ENCODE measurements around the gene CPA1.

DNA sequence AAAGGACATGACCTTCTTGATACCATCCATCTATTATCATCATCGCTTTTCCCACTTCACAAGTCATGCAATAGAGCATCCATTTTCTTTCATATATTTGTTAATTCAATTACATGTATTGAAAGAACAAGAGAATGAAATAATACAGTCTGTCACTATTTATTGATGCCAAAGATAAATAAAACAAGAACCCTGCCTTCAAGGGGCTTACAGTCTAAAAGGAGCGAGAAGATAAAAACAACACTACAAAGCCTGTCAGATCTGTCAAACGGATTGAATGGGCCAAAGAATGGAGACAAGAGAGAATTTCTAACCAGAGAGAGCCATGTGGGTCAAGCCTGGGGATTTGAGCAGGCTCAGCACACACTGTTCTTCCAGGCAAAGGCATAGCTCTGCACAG lies 19.8 kb upstream of the CPA1 start:
- TF ChIP-seq, protein P1, sequence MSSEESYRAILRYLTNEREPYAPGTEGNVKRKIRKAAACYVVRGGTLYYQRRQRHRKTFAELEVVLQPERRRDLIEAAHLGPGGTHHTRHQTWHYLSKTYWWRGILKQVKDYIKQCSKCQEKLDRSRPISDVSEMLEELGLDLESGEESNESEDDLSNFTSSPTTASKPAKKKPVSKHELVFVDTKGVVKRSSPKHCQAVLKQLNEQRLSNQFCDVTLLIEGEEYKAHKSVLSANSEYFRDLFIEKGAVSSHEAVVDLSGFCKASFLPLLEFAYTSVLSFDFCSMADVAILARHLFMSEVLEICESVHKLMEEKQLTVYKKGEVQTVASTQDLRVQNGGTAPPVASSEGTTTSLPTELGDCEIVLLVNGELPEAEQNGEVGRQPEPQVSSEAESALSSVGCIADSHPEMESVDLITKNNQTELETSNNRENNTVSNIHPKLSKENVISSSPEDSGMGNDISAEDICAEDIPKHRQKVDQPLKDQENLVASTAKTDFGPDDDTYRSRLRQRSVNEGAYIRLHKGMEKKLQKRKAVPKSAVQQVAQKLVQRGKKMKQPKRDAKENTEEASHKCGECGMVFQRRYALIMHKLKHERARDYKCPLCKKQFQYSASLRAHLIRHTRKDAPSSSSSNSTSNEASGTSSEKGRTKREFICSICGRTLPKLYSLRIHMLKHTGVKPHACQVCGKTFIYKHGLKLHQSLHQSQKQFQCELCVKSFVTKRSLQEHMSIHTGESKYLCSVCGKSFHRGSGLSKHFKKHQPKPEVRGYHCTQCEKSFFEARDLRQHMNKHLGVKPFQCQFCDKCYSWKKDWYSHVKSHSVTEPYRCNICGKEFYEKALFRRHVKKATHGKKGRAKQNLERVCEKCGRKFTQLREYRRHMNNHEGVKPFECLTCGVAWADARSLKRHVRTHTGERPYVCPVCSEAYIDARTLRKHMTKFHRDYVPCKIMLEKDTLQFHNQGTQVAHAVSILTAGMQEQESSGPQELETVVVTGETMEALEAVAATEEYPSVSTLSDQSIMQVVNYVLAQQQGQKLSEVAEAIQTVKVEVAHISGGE (CRISPR knock-in tag; IDR thresholded peaks at IDR 0.05), result no peak
- TF ChIP-seq, protein P2, sequence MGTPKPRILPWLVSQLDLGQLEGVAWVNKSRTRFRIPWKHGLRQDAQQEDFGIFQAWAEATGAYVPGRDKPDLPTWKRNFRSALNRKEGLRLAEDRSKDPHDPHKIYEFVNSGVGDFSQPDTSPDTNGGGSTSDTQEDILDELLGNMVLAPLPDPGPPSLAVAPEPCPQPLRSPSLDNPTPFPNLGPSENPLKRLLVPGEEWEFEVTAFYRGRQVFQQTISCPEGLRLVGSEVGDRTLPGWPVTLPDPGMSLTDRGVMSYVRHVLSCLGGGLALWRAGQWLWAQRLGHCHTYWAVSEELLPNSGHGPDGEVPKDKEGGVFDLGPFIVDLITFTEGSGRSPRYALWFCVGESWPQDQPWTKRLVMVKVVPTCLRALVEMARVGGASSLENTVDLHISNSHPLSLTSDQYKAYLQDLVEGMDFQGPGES (IDR thresholded peaks at IDR 0.05), result no peak
- TF ChIP-seq POLR2AphosphoS2 (IDR thresholded peaks at IDR 0.05; ENCODE audit: low read depth, low read length) (no peak), RFX5 (IDR thresholded peaks at IDR 0.05; ENCODE audit: low read depth, low read length) (no peak), ETV6 (conservative IDR thresholded peaks at IDR 0.05 in 1 of 2, IDR thresholded peaks at IDR 0.05 in 1 of 2; ENCODE audit: borderline replicate concordance in 1 of 2, low read depth in 1 of 2) (no peak)
- TF ChIP-seq, protein P3, sequence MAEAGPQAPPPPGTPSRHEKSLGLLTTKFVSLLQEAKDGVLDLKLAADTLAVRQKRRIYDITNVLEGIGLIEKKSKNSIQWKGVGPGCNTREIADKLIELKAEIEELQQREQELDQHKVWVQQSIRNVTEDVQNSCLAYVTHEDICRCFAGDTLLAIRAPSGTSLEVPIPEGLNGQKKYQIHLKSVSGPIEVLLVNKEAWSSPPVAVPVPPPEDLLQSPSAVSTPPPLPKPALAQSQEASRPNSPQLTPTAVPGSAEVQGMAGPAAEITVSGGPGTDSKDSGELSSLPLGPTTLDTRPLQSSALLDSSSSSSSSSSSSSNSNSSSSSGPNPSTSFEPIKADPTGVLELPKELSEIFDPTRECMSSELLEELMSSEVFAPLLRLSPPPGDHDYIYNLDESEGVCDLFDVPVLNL (IDR thresholded peaks at IDR 0.05; ENCODE audit: low read depth, low read length), result no peak
- TF ChIP-seq, protein P4, sequence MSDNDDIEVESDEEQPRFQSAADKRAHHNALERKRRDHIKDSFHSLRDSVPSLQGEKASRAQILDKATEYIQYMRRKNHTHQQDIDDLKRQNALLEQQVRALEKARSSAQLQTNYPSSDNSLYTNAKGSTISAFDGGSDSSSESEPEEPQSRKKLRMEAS (IDR thresholded peaks at IDR 0.05; ENCODE audit: low read depth, low read length), result no peak
- TF ChIP-seq, protein P5, sequence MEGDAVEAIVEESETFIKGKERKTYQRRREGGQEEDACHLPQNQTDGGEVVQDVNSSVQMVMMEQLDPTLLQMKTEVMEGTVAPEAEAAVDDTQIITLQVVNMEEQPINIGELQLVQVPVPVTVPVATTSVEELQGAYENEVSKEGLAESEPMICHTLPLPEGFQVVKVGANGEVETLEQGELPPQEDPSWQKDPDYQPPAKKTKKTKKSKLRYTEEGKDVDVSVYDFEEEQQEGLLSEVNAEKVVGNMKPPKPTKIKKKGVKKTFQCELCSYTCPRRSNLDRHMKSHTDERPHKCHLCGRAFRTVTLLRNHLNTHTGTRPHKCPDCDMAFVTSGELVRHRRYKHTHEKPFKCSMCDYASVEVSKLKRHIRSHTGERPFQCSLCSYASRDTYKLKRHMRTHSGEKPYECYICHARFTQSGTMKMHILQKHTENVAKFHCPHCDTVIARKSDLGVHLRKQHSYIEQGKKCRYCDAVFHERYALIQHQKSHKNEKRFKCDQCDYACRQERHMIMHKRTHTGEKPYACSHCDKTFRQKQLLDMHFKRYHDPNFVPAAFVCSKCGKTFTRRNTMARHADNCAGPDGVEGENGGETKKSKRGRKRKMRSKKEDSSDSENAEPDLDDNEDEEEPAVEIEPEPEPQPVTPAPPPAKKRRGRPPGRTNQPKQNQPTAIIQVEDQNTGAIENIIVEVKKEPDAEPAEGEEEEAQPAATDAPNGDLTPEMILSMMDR (IDR thresholded peaks at IDR 0.05 in 2 of 3, conservative IDR thresholded peaks at IDR 0.05 in 1 of 3; ENCODE audit: control insufficient read depth in 2 of 3, extremely low read depth in 1 of 3, insufficient read depth in 1 of 3, low read depth in 3 of 3, low read length in 3 of 3), result no peak
